GM19238 (cell line): ENCODE data around the gene ACTRT2.
A peak's percentile ranks its signal among the peaks of the same experiment; 100 is the strongest.

Source experiments
- DNase-seq: peaks from one replicate; pipeline ENCODE4 v3.0.0; 2011; ENCODE audit warnings: low spot score; ENCODE audit not compliant: insufficient read length

Gene ACTRT2

GRCh38 chr1:3002349-3003038 lies 18.8 kb upstream of the ACTRT2 start:
- DNase-seq: no peak

GRCh38 chr1:3003039-3003940 lies 18.0 kb upstream of the ACTRT2 start:
- DNase-seq: no peak

DNA sequence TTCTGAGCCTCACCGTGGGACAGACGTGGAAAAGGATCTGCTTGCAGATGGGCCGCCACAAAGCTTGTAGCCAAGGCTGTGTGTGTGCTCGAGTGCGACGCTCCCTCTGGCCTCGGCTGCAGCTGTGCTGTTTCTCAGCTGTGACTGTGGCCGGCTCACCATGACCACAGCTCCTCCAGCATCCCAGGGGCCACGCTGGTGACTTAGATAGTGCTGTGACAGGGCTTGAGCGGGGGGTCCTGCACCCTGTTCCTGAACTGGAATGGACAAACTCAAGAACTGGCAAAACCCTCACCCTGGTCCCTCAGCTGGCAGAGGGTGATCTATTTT lies 17.4 kb upstream of the ACTRT2 start:
- DNase-seq: no peak

- DNase-seq: no peak
These were observed 16.7 kb upstream of the ACTRT2 start for GRCh38 chr1:3004285-3005205.

GRCh38 chr1:3005771-3006170 lies 15.5 kb upstream of the ACTRT2 start:
- DNase-seq: no peak

GRCh38 chr1:3007298-3008147 lies 13.7 kb upstream of the ACTRT2 start:
- DNase-seq: no peak

DNA sequence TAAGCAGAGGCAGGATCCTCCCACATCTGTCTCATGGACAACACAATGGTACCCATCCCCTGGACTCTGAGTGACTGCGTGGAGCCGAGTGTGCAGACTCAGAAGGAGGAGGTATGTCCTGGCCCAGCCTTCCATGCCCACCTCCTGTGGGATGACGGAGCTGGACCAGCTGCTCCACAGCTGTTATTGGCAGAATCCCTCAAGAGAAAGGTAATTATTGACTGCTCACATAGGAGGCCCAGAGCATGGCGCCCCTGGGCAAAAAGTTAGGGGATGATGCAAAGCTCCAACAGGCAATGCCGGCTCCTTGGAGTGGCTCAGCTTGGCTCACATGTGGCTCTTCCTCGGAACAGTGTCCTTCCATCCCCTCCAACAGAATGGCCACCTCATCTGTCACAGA lies 12.2 kb upstream of the ACTRT2 start:
- no peak for DNase-seq

GRCh38 chr1:3009556-3009955 lies 11.7 kb upstream of the ACTRT2 start:
- no peak for DNase-seq

DNA sequence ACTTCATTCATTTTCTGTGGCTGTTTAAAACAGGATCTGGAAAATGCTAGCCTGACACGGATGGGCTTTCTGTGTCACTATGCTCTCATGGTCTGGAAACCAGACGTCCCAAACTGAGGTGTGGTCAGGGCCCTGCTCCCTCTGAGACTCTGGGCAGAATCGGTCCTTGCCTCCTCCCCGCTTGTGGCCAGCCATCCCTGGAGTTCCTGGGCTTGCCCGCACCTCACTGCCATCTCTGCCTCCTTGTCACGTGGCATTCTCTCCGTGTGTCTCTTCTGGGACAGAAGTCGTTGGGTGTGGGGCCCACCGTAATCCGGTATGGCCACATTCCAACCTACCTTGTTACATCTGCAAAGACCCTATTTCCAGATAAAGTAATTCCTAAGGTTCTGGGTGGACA lies 10.1 kb upstream of the ACTRT2 start:
- no peak for DNase-seq

DNA sequence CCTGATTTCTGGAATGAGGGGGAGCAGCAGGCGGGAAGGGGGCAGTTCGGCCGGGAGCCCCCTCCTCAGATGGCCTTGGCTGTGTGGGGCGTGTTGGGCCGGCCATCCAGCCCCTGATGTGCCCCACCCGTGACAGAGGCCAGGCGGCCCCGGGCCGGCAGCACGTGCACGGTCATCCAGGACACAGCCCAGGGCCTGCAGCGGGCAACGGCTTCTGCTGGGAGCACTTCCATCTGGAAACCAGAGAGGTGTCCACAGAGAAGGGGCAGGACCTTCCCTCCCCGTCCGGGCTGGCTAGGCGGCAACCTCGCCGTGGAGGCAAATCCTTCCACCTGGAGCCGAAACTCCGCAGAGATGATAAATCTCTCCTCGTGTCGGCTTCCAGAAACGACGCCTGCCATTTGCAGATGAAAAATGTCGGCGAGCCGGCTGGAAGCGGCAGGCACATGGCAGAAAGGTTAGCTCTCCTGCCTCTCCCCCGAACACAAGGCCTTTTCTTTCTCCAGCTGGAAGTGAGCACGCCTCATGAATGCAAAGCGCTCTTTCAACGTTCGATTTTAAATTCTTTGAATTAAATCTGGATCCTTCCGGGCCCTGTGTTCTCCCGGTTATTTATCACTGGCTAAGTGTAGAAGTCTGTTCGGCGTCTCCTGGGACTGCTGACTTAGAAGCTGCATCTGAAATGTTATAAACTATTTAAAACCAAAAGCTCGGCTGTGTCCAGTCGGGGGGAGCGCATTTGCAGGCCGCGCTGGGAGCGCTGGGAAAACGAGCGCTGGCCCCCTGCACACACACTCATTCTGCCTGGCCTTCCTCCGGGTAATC lies 9.4 kb upstream of the ACTRT2 start:
- no peak for DNase-seq

- peak; percentile 39 for DNase-seq
These were observed 8.6 kb upstream of the ACTRT2 start for GRCh38 chr1:3012456-3013291.

DNA sequence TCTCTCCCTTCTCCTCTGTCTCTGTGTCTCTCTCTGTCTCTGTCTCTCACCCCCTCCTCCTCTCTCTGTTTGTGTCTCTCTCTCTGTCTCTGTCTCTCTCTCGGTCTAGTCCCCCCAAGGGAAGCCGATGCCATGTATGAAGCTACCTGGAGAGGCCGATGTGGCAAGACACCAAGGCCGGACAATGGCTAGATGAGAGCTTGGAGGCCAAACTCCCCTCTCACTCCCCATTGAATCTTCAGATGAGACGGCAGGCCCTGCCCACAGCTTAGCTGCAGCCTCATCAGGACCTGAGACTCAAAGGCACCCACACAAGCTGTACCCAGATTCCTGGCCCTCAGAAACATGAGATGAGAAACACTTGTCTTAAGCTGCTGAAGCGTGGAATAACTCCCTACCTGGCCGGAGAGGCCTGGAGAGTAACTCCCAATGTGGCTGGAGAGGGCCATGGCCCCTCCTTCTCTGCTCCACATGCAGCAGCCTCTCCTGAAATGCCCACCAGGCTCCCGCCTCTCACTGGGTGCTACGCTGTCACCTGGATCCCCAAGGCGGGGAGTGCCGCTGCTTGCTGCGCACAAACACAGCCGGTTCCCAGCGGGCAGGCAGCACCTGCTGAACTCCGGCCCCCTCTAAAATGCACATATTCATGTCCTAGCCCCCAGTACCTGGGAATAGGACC lies 7.8 kb upstream of the ACTRT2 start:
- DNase-seq: no peak

GRCh38 chr1:3014050-3014440 lies 7.2 kb upstream of the ACTRT2 start:
- DNase-seq: no peak

- DNase-seq: no peak
These were observed 6.6 kb upstream of the ACTRT2 start for GRCh38 chr1:3014443-3015268.

DNA sequence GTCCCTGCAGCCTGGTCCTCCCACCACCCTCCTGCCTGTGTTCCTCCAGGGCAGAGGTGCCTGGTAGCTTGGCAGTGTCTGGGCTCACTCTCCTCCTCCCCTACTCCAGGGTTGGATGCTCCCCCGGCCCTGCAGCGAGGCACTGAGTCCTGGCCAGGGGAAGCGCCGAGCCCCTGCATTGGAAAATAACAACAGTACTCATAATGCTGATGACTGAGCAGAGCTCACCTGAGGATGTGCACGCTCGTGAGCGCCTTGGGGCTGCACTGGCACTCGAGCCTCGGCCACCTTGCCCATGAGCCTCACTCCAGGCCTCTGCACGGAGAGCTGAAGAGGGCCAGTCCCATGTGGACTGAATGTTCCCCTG lies 6.0 kb upstream of the ACTRT2 start:
- no peak for DNase-seq

DNA sequence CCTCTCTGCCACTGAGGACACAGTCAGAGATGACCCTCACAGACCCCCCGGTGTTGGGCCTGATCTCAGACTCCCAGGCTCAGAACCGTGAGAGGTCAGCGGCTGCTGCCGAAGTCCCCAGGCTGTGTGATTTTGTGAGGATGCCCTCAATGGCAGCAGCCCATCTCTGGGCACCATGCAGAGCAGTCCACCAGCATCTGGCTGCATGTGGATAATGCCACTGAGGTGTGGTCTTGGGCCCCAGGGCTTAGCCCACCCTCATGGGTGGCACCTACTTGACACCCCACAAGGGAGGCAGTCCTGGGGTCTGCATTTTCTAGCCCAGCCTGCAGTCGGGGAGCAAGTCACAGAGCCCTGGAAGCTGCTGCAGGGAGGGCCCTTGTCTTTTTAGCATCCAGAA lies 5.5 kb upstream of the ACTRT2 start:
- DNase-seq: no peak

- DNase-seq: no peak
These were observed 4.4 kb upstream of the ACTRT2 start for GRCh38 chr1:3016641-3017439.
